Endometrium (tissue), 2 donors: ENCODE results near the gene SGMS1.
"Not testable (repeated sequence)": the region's sequence is repeated elsewhere in the genome, so short reads cannot be mapped to it uniquely, and the experiment has no call there.

Experiments
- FAIRE-seq: peaks from 2 replicates; lab custom pipeline; 2012; peaks lifted over from hg19 to GRCh38; lab: Jason Lieb, UNC
- donor health status: control.
- donor health status: control.

Gene SGMS1

GRCh38 chr10:50536617-50537240 lies 87.0 kb downstream of the SGMS1 start:
- FAIRE-seq: no peak

GRCh38 chr10:50534748-50535376 lies 88.9 kb downstream of the SGMS1 start:
- not testable (repeated sequence) for FAIRE-seq

- FAIRE-seq: no peak
Measured at GRCh38 chr10:50533296-50533695, 90.5 kb downstream of the SGMS1 start.

DNA sequence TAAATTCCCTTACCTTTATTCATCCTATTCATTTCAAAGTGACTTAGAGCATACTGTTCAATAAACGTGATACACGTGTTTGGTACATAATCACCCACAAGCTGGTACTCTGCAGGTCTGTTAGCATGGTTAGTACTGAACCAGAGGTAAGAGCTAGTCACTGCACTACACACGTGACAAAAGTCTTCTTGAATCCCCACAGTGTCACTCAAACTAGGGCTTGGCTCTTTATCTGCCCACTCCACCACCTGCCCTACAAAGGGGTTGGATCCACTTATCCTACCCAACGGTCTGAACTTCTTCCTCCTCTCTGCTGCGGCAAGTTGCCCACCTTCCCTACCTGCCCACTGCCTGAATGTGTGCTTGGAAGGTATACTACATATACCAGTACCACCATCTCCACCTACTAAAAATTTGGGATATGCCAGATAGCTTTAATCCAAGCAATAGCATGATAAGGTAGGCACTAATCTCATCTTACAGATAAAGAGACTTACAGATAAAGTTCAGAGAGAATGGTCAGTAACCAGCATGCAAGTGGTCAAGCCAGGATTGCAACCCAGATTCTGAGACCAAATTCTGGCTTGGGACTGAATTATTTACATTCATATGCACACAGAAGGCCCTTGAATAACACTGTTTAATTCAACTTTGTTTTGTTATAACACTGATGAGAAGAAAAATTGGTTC lies 92.2 kb downstream of the SGMS1 start:
- FAIRE-seq: no peak

GRCh38 chr10:50529660-50530059 lies 94.1 kb downstream of the SGMS1 start:
- FAIRE-seq: no peak

DNA sequence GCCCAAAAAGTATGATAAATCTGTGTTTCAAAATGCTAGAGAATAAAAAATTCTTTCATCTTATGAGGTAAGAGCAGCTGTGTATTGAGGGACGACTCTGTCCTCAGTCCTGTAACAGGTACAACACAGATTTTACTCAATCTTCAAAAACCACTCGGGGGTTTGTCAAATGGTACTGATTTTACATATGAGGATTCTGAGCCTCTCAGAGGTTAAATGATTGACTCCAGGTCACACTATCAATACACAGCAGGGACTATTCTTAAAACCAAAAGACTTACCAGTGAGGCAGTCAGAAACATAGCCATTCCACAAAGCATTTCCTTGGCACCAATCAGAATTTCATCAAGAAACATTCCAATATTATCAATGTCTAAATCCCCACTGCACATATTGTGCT lies 95.5 kb downstream of the SGMS1 start:
- FAIRE-seq: no peak

DNA sequence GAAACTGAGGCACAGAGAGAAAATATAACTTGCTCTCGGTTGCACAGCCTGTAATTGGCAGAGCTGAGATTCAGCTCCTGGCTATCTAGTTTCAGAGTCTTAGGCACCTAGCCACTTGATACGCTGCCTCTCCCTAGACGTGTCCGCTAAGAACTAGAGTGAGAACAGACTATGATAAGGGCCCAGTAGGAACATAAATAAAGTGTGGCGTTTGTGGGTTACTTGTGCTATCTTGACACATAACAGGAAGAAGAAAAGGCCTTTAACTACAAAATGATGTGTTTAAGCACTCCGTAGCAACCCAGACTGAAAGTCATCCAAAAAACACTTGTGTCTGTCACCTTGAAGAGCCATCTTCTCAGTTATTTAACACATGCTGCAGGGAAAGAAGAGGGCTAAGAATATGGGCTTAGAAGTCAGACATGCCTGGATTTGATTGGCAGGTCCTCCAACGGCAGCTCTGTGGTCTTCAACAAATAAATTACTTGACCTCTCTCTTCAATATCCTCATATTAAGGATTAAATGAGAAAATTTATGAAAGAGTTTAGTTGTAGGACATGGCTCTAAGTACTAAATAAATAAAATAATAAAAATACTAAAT lies 96.2 kb downstream of the SGMS1 start:
- FAIRE-seq: no peak

DNA sequence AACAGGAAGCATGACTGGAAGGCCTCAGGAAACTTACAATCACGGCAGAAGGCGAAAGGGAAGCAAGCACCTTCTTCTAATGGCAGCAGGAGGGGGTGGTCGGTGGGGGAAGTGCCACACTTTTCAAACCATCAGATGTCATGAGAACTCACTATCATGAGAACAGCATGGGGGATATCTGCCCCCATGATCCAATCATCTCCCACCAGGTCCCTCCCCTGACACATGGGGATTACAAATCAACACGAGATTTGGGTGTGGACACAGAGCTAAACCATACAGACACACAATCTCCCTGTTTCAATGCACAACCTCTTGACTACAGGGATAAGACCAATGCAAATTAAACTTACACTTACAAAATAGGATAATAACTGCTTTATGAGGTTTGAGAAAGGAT lies 97.6 kb downstream of the SGMS1 start:
- no peak for FAIRE-seq

DNA sequence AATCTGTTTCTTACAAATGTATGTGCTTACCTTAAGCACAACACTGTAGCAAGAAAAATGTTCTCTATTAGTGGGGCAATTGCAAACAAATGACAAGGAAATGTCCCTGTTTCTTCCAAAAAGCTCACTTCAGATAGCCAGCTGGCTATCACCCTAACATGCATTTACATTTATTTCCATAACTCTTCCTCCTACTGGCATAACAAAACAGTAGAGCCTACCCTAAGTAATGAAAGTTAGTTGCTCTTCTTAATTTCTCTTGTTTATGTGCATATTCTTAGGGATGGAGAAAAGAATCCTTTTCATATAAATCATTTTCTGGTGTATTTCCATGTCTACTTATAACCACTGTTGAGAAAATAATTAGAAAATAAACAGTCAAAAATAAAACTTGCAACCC lies 100.4 kb downstream of the SGMS1 start:
- FAIRE-seq: no peak

DNA sequence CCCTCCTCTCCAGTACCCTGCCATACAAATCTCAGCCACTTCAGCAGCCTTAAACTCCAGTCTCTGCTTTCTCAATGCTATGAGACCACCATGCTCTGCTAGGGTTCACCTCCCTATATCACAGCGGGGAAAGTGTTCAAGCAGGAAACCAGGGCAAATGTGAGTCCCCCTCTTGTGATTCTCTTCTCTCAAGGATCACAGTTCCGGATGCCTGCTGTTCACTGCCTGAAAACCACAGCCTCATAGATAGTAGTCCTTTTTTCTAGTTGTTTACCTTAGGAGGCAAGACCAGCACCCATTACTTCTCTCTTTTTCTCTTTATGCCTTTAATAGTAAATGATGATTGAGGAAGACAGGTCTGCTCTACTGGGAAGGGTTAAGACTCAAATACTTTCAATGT lies 100.8 kb downstream of the SGMS1 start:
- no peak for FAIRE-seq

GRCh38 chr10:50520115-50520514 lies 103.6 kb downstream of the SGMS1 start:
- no peak for FAIRE-seq

- FAIRE-seq: no peak
Measured at GRCh38 chr10:50517626-50518025, 106.1 kb downstream of the SGMS1 start.

DNA sequence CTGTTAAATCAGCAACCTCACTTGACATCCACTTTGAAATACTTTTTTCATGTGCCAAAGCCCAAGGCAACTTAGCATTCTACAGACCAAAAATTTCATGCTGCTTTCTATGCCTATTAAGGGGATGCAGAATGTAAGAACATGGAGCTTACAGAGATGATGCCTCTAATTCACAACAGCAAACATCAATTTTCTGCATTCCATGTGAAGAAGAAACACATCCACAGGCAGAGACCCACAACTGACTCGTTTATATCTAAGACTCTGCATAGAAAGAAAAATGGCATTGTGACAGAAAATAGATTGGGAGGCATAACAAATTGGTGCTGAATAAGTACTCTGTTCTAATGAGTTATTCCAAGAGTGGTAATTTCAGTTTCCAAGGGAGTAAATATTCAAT lies 107.6 kb downstream of the SGMS1 start:
- FAIRE-seq: no peak

GRCh38 chr10:50515420-50515819 lies 108.3 kb downstream of the SGMS1 start:
- no peak for FAIRE-seq

GRCh38 chr10:50514995-50515394 lies 108.8 kb downstream of the SGMS1 start:
- FAIRE-seq: no peak

- FAIRE-seq: no peak
Measured at GRCh38 chr10:50513956-50514355, 109.8 kb downstream of the SGMS1 start.

DNA sequence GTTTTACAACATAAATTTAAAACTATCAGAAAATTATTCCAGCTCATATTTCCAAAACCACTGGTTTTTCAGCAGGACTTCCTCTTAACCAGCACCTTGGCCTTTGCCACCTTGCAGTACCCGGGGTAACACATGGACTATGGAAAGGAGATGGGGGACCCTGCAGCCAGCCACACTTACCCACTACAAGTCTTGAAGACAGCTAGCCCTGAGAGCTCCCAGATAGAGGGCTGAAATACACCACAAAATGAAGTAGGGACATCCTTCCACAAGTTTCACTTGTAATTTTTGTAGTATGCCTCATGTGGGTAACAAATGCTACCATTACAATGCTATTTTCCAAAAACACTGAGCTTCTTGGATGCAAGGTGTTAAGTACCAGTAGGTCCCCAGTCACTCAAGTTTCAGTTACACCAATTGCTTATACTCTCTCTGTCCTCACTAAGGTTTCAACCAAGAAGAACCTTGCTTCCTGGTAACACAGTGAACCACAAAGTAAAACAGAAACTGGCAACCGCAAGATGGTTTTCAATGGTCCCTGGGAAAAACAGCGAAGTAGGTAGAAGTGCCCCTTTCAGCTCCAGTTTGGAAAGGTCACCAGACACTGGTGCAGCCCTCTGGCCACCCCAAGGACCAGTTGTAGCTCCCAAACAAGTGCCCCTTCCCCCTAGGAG lies 110.9 kb downstream of the SGMS1 start:
- no peak for FAIRE-seq

- FAIRE-seq: no peak
Measured at GRCh38 chr10:50512214-50512595, 111.6 kb downstream of the SGMS1 start.

DNA sequence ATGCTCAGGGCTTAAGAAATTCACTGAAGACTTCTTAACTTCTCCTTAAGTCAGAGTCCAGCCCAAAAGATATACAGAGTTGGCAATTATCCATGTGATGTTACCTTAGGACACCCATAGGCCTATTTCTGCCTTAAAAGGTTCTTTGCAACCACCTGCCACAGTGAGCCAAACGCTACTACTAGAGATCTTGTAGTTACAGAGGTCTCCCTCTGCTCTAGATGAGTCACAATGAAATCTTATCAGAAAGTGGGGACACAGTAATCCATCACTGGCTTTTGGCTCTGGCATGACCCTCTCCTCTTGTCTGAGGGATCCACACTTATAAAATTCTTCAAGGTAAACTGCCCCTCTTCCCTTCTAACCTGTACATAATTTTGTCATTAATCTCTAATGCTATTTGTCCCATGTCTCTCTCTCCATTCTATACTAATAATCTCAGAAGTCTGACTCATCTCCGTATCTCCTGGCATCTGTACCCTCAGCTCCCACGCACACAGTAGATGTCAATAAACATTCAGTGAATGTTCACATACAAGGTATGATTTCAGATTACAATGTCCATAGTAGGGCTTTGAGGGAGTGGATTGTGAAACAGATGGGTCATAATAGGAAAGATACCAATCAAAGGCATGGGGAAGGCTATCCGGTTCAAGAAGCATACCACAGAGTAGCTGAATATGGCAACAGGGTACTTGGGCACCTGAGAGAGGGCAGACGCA lies 112.1 kb downstream of the SGMS1 start:
- no peak for FAIRE-seq

GRCh38 chr10:50510517-50511473 lies 113.0 kb downstream of the SGMS1 start:
- no peak for FAIRE-seq
